GM21723 (cell line): ENCODE data around the gene ASGR2.
"Not testable (repeated sequence)": the region's sequence is repeated elsewhere in the genome, so short reads cannot be mapped to it uniquely, and the experiment has no call there.

Source experiments
- ATAC-seq: cut with Tn5 transposase; IDR thresholded peaks from one replicate; pipeline ENCODE4 v1.9.1; 2021; ENCODE audit warnings: mild to moderate bottlenecking, moderate library complexity; ENCODE audit not compliant: unreplicated experiment

ASGR2 gene

GRCh38 chr17:7114241-7114874 is at the start of gene ASGR2:
TSS of gene ASGR2 (minus strand) at chr17:7114822. CDS start at chr17:7114240, 582 bp downstream.
- ATAC-seq: no peak

DNA sequence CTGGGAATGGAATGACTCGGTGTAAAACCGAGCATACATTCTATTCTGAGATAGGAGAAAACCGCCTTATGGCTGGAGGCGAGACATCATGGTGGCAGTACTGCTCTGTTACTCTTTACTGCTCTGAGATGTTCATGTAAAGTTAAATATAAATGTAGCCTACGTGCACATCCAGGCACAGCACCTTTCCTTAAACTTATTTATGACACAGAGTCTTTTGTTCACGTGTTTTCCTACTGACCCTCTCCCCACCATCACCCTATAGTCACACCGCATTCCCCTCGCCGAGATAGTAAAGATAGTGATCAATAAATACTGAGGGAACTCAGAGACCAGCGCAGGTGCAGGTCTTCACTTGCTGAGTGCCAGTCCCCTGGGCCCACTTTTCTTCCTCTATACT is 44.9 kb upstream of the ASGR2 start:
- not testable (repeated sequence) for ATAC-seq

DNA sequence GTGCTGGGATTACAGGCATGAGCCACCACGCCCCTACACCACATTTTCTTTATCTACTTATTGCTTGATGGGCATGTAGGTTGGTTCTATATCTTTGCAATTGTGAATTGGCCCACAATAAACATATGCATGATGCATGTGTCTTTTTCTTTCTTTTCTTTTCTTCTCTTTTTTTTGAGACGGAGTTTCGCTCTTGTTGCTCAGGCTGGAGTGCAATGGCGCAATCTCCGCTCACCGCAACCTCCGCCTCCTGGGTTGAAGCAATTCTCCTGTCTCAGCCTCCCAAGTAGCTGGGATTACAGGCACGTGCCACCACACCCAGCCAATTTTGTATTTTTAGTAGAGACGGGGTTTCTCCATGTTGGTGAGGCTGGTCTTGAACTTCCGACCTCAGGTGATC is 43.8 kb upstream of the ASGR2 start:
- not testable (repeated sequence) for ATAC-seq

- ATAC-seq: no peak
Observed at GRCh38 chr17:7156342-7156940, 41.8 kb upstream of the ASGR2 start.

- ATAC-seq: no peak
Observed at GRCh38 chr17:7147772-7148171, 33.1 kb upstream of the ASGR2 start.

DNA sequence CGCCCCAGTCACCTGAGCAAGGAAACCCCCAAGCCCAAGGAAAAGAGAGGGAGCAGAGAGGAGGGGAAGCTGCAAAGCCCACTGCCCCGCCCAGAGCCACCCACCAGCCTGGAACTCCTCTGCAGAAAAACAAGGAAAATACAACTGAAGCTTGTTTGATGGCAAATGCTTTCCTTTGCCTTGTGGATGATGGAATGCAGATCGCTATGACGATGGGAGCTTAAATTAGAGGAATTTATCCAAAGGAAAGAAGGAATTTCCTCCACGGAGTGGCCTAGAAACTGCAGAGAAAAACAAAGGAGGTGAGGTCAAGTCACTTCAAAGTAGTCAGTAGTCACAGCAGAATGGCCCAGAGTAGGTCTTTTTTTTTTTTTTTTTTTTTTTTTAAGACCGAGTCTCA is 31.5 kb upstream of the ASGR2 start:
- no peak for ATAC-seq

GRCh38 chr17:7144213-7144612 is 29.6 kb upstream of the ASGR2 start:
- no peak for ATAC-seq

DNA sequence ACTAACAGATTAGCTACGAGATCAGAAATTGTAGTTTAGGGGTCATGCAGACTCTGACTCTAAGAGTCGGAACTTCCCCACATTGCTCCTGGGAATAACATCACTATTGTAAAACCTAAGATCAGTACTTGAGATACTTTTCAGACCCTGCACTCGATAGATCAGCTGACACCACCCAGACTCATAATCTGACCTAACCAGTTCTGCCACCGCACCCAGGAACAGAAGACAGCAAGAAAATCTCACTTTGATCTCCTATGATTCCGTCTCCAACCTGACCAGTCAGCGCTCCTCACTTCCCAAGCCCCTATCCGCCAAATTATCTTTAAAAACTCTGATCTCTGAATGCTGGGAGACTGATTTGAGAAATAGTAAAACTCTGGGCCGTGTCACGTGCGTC is 27.2 kb upstream of the ASGR2 start:
- no peak for ATAC-seq

GRCh38 chr17:7139400-7139799 is 24.8 kb upstream of the ASGR2 start:
- ATAC-seq: no peak

DNA sequence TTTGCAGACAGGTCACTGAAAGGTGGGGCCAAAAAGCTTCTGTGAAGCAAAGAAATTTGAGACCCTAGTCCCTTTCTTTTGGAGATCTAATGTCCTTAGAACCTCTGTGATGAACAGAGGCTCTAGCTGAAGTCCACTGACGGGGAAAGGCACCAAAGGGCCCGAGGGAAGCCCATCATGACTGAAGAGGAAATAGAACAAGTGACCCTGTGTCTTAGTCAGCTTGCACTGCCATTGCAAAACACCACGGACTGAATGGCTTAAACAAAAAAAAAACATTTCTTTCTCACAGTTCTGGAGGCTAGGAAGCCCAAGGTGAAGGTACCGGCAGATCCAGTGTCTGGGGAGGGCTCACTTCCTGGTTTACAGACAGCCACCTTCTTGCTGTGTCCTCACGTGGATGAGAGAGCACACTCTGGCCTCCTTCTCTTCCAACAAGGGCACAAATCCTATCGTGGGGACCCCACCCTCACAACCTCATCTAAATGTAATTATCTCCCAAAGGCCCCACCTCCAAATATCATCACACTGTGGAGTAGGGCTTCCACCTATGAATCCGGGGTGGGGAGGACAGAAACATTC is 24.3 kb upstream of the ASGR2 start:
- no peak for ATAC-seq

DNA sequence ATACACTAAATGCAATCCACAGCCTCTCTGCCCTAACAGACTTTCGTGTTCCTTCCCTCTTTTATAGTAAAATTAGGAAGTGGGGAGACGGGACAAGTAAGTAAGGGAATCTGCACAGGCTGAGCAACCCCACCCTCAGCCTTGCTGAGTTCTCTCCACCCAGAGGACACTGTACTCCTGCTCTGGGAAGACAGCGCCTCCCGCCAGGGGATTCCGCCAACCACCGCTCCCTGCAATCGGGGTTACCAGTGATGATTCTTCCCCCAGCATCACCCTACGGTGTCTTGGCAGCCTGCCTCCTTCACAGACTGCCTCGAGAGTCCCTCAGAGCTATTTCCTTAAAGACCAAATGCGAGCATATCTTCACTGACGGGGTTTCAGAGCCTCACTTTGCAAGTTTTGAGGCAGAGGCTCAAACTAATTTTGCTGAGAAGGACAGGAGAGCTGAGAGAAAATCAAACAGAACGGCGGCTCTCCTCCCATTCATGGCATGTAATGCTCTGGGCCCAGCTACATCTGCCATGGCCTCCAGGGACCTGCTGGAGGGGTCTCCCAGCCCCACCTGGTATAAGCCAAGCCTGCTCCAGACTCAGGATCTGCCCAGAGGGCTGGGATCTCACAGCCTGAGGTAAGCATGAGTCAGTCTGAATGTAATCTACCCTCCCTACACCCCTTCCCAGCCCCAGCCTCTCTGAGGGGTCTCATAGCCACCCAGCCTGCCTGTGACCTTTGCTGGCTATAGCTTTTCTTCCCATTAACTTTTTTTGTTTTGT is 22.7 kb upstream of the ASGR2 start:
- no peak for ATAC-seq

DNA sequence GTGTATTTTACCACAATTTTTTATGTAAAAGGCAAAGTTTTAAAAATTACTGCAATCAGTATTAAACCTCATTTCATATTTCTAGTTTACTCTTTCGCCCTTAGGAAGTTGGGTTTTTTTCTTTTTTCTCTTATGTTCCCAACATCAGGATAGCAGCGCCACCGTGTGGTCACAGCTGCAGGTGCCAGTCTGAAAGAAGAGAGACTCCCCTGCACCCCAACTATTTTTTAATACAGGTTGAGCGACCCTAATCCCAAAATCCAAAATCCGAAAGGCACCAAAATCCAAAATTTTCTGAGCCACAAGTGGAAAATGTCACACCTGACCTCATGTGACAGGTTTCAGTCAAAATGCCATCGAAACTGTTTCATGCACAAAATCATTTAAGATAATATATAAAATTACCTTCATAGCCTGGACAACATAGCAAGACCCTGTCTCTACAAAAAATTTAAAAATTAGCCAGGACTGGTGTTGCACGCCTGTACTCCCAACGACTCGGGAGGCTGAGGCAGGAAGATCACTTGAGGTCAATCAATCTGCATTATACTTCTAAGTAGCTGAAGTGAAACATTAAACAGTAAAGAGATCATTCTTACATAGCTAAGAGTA is 21.8 kb upstream of the ASGR2 start:
- ATAC-seq: no peak

- ATAC-seq: no peak
Observed at GRCh38 chr17:7133916-7134315, 19.3 kb upstream of the ASGR2 start.

DNA sequence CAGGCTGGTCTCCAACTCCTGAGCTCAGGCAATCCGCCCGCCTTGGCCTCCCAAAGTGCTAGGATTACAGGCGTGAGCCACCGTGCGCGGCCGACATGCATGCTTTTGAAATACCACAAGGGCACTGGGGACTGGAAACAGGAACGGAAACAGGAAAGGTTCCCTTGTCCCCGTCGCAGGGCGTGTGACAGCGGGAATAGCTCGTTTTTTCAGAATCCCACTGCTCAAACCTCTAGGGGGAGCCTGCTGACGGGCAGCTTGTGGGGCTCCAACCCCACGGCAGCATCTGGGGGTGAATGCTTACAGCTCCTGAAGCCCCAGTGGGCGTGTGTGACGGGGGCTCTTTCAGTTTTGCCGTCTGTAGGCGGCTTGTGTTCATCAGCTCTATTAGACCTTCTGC is 18.8 kb upstream of the ASGR2 start:
- no peak for ATAC-seq

GRCh38 chr17:7132511-7133094 is 18.0 kb upstream of the ASGR2 start:
- peak; percentile 65 for ATAC-seq

GRCh38 chr17:7131423-7131791 is 16.8 kb upstream of the ASGR2 start:
- no peak for ATAC-seq

DNA sequence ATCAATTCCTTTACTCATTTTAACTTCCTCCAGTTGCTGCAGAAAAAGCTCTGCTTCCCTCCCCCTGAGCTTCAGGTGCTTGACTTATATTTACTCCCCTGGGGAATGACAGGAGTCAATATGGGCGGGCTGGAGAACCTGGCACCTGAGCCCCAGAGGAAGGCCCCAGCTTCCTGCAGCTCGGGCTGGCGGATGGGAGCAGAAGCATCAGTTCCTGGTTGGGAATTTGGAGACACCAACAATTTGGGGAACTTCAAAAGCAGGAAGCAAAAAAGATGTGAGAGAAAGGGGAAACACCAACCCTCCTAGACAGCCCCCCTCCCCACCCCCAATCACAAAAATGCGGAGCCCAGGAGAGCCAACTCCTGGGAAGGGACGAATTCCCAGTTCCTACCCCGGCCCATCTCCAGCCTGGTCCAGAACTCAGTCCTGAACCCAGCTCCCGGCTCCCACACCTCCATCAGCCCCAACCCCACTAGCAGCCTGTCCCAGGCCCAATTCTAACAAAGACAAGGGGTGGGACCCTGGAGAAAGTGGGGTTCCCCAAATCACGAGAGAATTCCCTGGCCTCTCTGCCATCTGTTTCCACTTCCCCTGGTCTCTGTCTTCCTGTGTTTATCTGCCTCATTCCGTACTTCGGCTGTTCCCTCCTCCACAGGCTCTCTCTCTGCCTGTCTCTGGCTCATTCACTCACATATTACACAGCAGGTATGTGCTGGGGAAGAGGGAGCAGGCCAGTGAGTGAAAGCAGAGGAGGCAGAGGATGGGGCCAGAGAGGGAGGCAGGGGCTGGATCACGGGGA is 16.2 kb upstream of the ASGR2 start:
- ATAC-seq: no peak

DNA sequence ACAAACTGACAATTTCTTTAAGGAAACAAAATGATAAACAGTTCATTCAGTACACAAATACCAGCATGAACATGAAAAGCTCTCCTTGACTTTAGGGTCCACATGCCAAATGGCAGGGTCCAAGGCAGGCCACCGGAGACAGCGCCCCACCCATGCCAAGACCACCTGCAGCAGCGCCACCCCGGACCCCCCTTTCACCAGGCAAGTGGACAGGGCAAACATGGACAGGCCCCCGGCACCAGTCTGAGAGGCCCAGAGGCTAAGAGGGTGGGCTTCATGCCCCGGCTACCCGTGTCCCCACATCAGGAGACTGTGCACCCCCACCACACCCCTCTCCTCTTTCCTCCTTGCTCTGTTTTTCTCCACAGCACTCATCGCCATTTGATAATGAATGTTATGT is 14.7 kb upstream of the ASGR2 start:
- no peak for ATAC-seq

- no peak for ATAC-seq
Observed at GRCh38 chr17:7128160-7128559, 13.5 kb upstream of the ASGR2 start.

GRCh38 chr17:7127501-7127900 is 12.9 kb upstream of the ASGR2 start:
- not testable (repeated sequence) for ATAC-seq
